PC-9 (cell line): ENCODE measurements around the gene ARHGEF28.

Experiments used
- CTCF ChIP-seq: fragments of 200-600 bp; sonication (generic); conservative IDR thresholded peaks from 2 replicates; pipeline ENCODE4 v1.6.1; 2017; ENCODE audit warnings: mixed run types, antibody characterized with exemption, mild to moderate bottlenecking, moderate library complexity
- EZH2 ChIP-seq: fragments of 200-600 bp; sonication (generic); IDR thresholded peaks from 2 replicates; pipeline ENCODE4 v1.8.0; 2017; ENCODE audit warnings: antibody characterized with exemption, low read depth

GRCh38 chr5:73950912-73951430, 325.0 kb downstream of the ARHGEF28 start:
- TF ChIP-seq EZH2 (no peak), CTCF (no peak)
